Measurements from ENCODE around the gene SLC49A3. TPM values are rescaled to one million over a fixed set of nuclear protein-coding genes. Genes with fewer than 3 reads are reported as not detected.

SLC49A3 gene
- total and polyA plus RNA-seq, 2 of the 8 experiments (the other 6 are each of a cell fraction or from before 2014, with no cell fraction given): 5.0 to 8.8 TPM

DNA sequence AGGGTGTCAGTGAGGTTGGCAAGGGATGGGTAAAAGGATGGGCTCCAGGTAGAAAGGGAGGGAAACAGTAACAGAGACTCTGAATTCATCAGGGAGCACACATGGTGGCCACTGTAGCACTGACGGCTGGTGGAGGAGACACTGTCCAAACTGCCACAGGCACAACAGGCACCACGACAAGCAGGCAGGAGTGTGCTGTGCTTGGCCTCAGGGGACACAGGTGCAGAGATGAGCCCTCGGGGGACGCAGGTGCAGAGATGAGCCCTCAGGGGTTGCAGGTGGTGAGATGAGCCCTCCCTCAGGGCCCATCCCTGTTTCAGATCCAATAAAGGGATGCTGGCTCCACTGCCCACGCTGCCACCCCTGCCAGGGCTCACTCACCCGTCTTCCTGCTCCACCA, 56.0 kb downstream of the SLC49A3 start (continued):
- TF ChIP-seq CHD7 (IDR thresholded peaks at IDR 0.05; ENCODE audit: insufficient replicate concordance, low read length): no peak
- no peak for TF ChIP-seq CREB1 (IDR thresholded peaks at IDR 0.05)
- no peak for TF ChIP-seq RNF2 (IDR thresholded peaks at IDR 0.05; ENCODE audit: borderline replicate concordance, low read depth, low read length, missing control alignments, poor library complexity, severe bottlenecking)
- no peak for TF ChIP-seq NANOG (IDR thresholded peaks at IDR 0.05; ENCODE audit: insufficient read depth, low read depth, low read length, poor library complexity, severe bottlenecking)
- TF ChIP-seq BACH1 (IDR thresholded peaks at IDR 0.05; ENCODE audit: low read length): no peak
- TF ChIP-seq SIRT6 (IDR thresholded peaks at IDR 0.05; ENCODE audit: low read length): no peak
- TF ChIP-seq CEBPB (IDR thresholded peaks at IDR 0.05; ENCODE audit: low read depth, low read length): no peak
- TF ChIP-seq SIN3A (conservative IDR thresholded peaks at IDR 0.05 in 1 of 2, IDR thresholded peaks at IDR 0.05 in 1 of 2; ENCODE audit: low read depth in 1 of 2, low read length in 2 of 2): no peak
- TF ChIP-seq CHD2 (IDR thresholded peaks at IDR 0.05; ENCODE audit: low read length): no peak
- TF ChIP-seq KDM4A (IDR thresholded peaks at IDR 0.05; ENCODE audit: low read depth, low read length, severe bottlenecking): no peak
- no peak for TF ChIP-seq JUND (IDR thresholded peaks at IDR 0.05; ENCODE audit: low read length)
- no peak for TF ChIP-seq POU5F1 (IDR thresholded peaks at IDR 0.05; ENCODE audit: low read depth, low read length)

All from H1 (cell line).